Measurements from ENCODE around the gene CUX1.
"Not testable (repeated sequence)": the region's sequence is repeated elsewhere in the genome, so short reads cannot be mapped to it uniquely, and the experiment has no call there.

CUX1 gene

GRCh38 chr7:101826081-101826835, 8.8 kb downstream of the CUX1 start:
- DNase-seq = no peak

- no peak for DNase-seq
Measured at GRCh38 chr7:101828301-101829020, 11.0 kb downstream of the CUX1 start.

GRCh38 chr7:101829374-101829773, 11.9 kb downstream of the CUX1 start:
- no peak for DNase-seq

- DNase-seq = no peak
Measured at GRCh38 chr7:101829821-101830220, 12.4 kb downstream of the CUX1 start.

GRCh38 chr7:101831396-101831795, 14.0 kb downstream of the CUX1 start:
- not testable (repeated sequence) for DNase-seq

GRCh38 chr7:101832205-101832631, 14.8 kb downstream of the CUX1 start:
- DNase-seq = no peak

- no peak for DNase-seq
Measured at GRCh38 chr7:101832685-101833375, 15.4 kb downstream of the CUX1 start.

- DNase-seq = no peak
Measured at GRCh38 chr7:101833799-101834198, 16.4 kb downstream of the CUX1 start.

- no peak for DNase-seq
Measured at GRCh38 chr7:101835136-101835535, 17.7 kb downstream of the CUX1 start.

- DNase-seq = not testable (repeated sequence)
Measured at GRCh38 chr7:101837433-101837832, 20.0 kb downstream of the CUX1 start.

GRCh38 chr7:101838837-101839483, 21.5 kb downstream of the CUX1 start:
- no peak for DNase-seq

GRCh38 chr7:101841328-101841727, 23.9 kb downstream of the CUX1 start:
- DNase-seq = no peak

- no peak for DNase-seq
Measured at GRCh38 chr7:101843293-101844271, 26.2 kb downstream of the CUX1 start.

GRCh38 chr7:101845974-101846373, 28.5 kb downstream of the CUX1 start:
- DNase-seq = no peak

GRCh38 chr7:101846800-101847538, 29.5 kb downstream of the CUX1 start:
- no peak for DNase-seq

- DNase-seq = no peak
Measured at GRCh38 chr7:101848208-101848951, 31.0 kb downstream of the CUX1 start.

GRCh38 chr7:101849314-101849713, 31.9 kb downstream of the CUX1 start:
- not testable (repeated sequence) for DNase-seq

- not testable (repeated sequence) for DNase-seq
Measured at GRCh38 chr7:101852364-101852763, 34.9 kb downstream of the CUX1 start.

GRCh38 chr7:101853684-101854083, 36.3 kb downstream of the CUX1 start:
- DNase-seq = no peak

GRCh38 chr7:101854084-101854865, 36.8 kb downstream of the CUX1 start:
- DNase-seq = no peak
